Astrocyte (in vitro differentiated cells and primary cell): ENCODE measurements around the gene ANXA1. TPM values are rescaled to one million over a fixed set of nuclear protein-coding genes. Genes with fewer than 3 reads are reported as not detected.

Experiments
- DNase-seq: peaks from one replicate; pipeline ENCODE4 v3.0.0-alpha.2; 2010; ENCODE audit warnings: low read depth
- FAIRE-seq: peaks from 2 replicates; lab custom pipeline; 2011; peaks lifted over from hg19 to GRCh38; lab: Jason Lieb, UNC
- H2AFZ ChIP-seq: 2 replicates; pipeline ENCODE4 v1.6.0; 2012; ENCODE audit warnings: low read depth, low read length, inconsistent platforms
- H3K27ac ChIP-seq: 2 replicates; pipeline ENCODE4 v1.5.1; 2011; ENCODE audit warnings: low read depth, low read length, inconsistent platforms
- H3K27me3 ChIP-seq: 2 replicates; pipeline ENCODE4 v1.6.0; 2011; ENCODE audit warnings: low read length, inconsistent platforms; ENCODE audit not compliant: insufficient read depth
- H3K36me3 ChIP-seq: 2 replicates; pipeline ENCODE4 v1.5.1; 2011; ENCODE audit warnings: low read length, inconsistent platforms; ENCODE audit not compliant: insufficient read depth
- H3K4me1 ChIP-seq: 2 replicates; pipeline ENCODE4 v1.5.1; 2011; ENCODE audit warnings: low read length, inconsistent platforms; ENCODE audit not compliant: insufficient read depth
- H3K4me2 ChIP-seq: 2 replicates; pipeline ENCODE4 v1.6.0; 2012; ENCODE audit warnings: low read length, inconsistent platforms
- H3K4me3 ChIP-seq: 2 replicates; pipeline ENCODE4 v1.5.1; 2011; ENCODE audit warnings: low read depth, mild to moderate bottlenecking, low read length, inconsistent platforms; ENCODE audit not compliant: insufficient read depth
- H3K79me2 ChIP-seq: 2 replicates; pipeline ENCODE4 v1.6.0; 2012; ENCODE audit warnings: mild to moderate bottlenecking, low read length, inconsistent platforms; ENCODE audit not compliant: insufficient read depth
- H3K9ac ChIP-seq: 2 replicates; pipeline ENCODE4 v1.6.0; 2012; ENCODE audit warnings: mild to moderate bottlenecking, low read length, inconsistent platforms
- H3K9me3 ChIP-seq: 2 replicates; pipeline ENCODE4 v1.5.1; 2012; ENCODE audit warnings: low read depth, mild to moderate bottlenecking, low read length, inconsistent platforms; ENCODE audit not compliant: insufficient read depth
- H4K20me1 ChIP-seq: 2 replicates; pipeline ENCODE4 v1.6.0; 2012; ENCODE audit warnings: low read length, inconsistent platforms; ENCODE audit not compliant: insufficient read depth
- H3K27ac Mint-ChIP-seq: one replicate; pipeline ENCODE4 v1.8.0; 2021; ENCODE audit warnings: mild to moderate bottlenecking, mixed read lengths; ENCODE audit not compliant: unreplicated experiment
- H3K27me3 Mint-ChIP-seq: one replicate; pipeline ENCODE4 v1.8.0; 2021; ENCODE audit warnings: low read depth, mixed read lengths; ENCODE audit not compliant: unreplicated experiment
- H3K36me3 Mint-ChIP-seq: one replicate; pipeline ENCODE4 v1.8.0; 2021; ENCODE audit warnings: low read depth, mixed read lengths; ENCODE audit not compliant: unreplicated experiment
- H3K4me1 Mint-ChIP-seq: one replicate; pipeline ENCODE4 v1.8.0; 2021; ENCODE audit warnings: low read depth, mixed read lengths; ENCODE audit not compliant: unreplicated experiment
- H3K4me3 Mint-ChIP-seq: one replicate; pipeline ENCODE4 v1.8.0; 2021; ENCODE audit warnings: mild to moderate bottlenecking, moderate library complexity, mixed read lengths; ENCODE audit not compliant: unreplicated experiment
- H3K9me3 Mint-ChIP-seq: one replicate; pipeline ENCODE4 v1.8.0; 2021; ENCODE audit warnings: mild to moderate bottlenecking, mixed read lengths; ENCODE audit not compliant: unreplicated experiment
- EZH2 ChIP-seq: IDR thresholded peaks from 2 replicates; pipeline ENCODE4 v1.6.1; 2012; ENCODE audit warnings: mild to moderate bottlenecking, low read length, inconsistent platforms; ENCODE audit not compliant: insufficient read depth
- total RNA-seq: library from RNA; stranded (reverse); gene quantifications from 2 replicates; pipeline ENCODE4 v1.2.1, GENCODE V29; 2021
- TF ChIP-seq, protein P1 (sequence below): IDR thresholded peaks from 2 replicates; pipeline ENCODE4 v1.5.1; 2011; ENCODE audit warnings: low read depth, mild to moderate bottlenecking, inconsistent platforms, low read length, moderate library complexity; ENCODE audit not compliant: insufficient read depth

Gene ANXA1
- total RNA-seq, 1 donor from 2014 or later = 637 TPM

DNA sequence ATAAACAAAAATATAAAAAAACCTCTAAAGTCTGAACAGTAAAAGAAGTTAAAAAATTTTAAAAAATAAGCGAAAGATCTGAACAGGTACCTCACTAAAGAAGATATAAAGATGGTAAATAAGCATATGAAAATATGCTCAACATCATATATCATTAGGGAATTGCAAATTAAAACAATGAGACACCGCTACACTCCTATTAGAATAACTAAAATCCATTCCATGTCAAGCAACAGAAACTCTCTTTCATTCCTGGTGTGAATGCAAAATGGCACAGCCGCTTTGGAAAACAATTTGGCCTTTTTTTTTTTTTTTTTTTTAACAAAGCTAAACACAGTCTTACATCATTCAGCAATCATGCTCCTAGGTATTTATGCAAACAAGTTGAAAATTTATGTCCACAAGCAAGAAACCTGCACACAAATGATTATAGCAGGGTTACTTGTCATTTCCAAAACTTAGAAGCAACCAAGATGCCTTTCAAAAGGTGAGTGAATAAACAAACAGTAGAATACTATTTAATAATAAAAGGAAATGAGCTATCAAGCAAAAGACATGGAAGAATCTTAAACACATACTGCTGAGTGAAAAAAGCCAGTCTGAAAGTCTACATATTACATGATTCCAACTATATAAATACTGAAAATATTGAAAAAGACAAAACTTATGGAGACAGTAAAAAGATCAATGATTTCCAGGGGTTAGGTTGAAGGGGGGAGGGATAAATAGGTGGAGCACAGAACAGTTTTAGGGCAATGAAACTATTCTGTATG, 22.1 kb downstream of the ANXA1 start:
- H2AFZ ChIP-seq = no peak overlapping the region
- no peak for FAIRE-seq
- H3K79me2 ChIP-seq = no peaks in the 10 kb centered on the region
- H3K9ac ChIP-seq = no peak overlapping the region
- H3K4me2 ChIP-seq = no peak overlapping the region
- peaks cover 13% of the 10 kb centered on the region for H3K36me3 ChIP-seq
- H4K20me1 ChIP-seq = peaks cover 2% of the 10 kb centered on the region
- peaks cover 6% of the 10 kb centered on the region for H3K4me1 ChIP-seq
- TF ChIP-seq EZH2 = no peak
- TF ChIP-seq, protein P1, sequence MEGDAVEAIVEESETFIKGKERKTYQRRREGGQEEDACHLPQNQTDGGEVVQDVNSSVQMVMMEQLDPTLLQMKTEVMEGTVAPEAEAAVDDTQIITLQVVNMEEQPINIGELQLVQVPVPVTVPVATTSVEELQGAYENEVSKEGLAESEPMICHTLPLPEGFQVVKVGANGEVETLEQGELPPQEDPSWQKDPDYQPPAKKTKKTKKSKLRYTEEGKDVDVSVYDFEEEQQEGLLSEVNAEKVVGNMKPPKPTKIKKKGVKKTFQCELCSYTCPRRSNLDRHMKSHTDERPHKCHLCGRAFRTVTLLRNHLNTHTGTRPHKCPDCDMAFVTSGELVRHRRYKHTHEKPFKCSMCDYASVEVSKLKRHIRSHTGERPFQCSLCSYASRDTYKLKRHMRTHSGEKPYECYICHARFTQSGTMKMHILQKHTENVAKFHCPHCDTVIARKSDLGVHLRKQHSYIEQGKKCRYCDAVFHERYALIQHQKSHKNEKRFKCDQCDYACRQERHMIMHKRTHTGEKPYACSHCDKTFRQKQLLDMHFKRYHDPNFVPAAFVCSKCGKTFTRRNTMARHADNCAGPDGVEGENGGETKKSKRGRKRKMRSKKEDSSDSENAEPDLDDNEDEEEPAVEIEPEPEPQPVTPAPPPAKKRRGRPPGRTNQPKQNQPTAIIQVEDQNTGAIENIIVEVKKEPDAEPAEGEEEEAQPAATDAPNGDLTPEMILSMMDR = no peak
- Mint-ChIP-seq H3K4me3 (no peak overlapping the region), H3K36me3 (peaks cover 3% of the 10 kb centered on the region), H3K27me3 (no peaks in the 10 kb centered on the region), H3K9me3 (no peaks in the 10 kb centered on the region), H3K4me1 (peaks cover 5% of the 10 kb centered on the region), H3K27ac (peak overlapping the region; percentile 27)
- H3K9me3 ChIP-seq = no peaks in the 10 kb centered on the region
- H3K27ac ChIP-seq = no peak overlapping the region
- no peak overlapping the region for H3K4me3 ChIP-seq
- no peaks in the 10 kb centered on the region for H3K27me3 ChIP-seq
- DNase-seq = no peak

DNA sequence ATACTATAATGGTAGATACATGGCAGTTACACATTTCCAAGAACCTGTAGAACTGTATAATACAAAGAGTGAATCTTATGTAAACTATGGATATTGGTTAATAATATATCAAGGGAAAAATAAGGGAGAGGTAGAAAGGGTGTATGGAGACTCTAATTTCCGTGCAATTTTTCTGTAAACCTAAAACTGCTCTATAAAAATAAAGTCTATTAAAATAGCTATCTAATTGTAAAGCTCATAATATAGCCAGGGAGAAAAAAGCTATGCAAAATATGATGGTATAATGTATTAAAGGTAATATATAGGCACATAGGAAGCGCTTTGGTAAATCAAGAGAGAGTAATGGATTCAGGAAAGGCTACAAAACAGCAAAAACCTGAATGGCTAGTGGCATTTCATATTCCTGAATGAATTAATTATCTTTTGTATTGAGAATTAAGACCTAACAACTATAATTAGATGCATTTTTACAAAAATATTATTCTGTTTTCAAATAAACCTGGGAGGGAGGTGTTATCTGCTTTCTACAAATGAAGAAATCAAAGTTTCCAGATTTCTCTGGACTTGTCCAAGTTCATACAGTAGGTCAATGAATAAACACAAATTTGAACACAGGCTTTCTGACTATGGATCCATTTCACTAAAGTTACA, 22.8 kb downstream of the ANXA1 start:
- Mint-ChIP-seq H3K9me3 (no peaks in the 10 kb centered on the region), H3K4me1 (peaks cover 9% of the 10 kb centered on the region), H3K27me3 (no peaks in the 10 kb centered on the region), H3K27ac (peak overlapping the region; percentile 27), H3K36me3 (peaks cover 2% of the 10 kb centered on the region), H3K4me3 (no peak overlapping the region)
- FAIRE-seq (no peak), DNase-seq (no peak)
- TF ChIP-seq EZH2 = no peak
- TF ChIP-seq, protein P1 = no peak
- H2AFZ ChIP-seq = no peak overlapping the region
- H3K9ac ChIP-seq = no peak overlapping the region
- H3K4me2 ChIP-seq = no peak overlapping the region
- no peaks in the 10 kb centered on the region for H3K27me3 ChIP-seq
- no peaks in the 10 kb centered on the region for H3K79me2 ChIP-seq
- H3K9me3 ChIP-seq = no peaks in the 10 kb centered on the region
- peaks cover 9% of the 10 kb centered on the region for H3K4me1 ChIP-seq
- peaks cover 5% of the 10 kb centered on the region for H3K36me3 ChIP-seq
- no peak overlapping the region for H3K27ac ChIP-seq
- H4K20me1 ChIP-seq = no peaks in the 10 kb centered on the region
- H3K4me3 ChIP-seq = no peak overlapping the region

DNA sequence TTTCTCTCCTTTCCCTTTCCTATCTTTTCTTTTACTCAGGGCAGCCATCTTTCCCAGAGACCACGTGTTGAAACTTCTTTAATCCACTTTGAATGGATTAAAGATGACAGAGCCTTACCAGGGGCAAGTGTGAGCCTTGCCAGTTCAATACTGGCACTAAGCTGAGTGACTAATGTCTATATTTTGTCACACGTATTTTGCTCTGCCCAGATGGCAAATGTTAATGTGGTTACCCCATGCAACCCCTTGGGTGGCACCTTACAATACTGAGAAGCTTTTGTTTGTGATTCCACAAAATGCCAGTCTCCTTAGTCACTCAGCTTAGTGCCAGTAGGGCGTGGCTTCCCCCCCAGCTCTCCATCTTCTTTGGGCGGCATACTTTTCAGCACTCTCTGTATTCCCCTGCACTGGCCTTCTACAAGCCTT, 24.8 kb downstream of the ANXA1 start:
- no peaks in the 10 kb centered on the region for H4K20me1 ChIP-seq
- H3K27me3 ChIP-seq = no peaks in the 10 kb centered on the region
- Mint-ChIP-seq H3K4me1 (peaks cover 9% of the 10 kb centered on the region), H3K4me3 (no peak overlapping the region), H3K36me3 (peaks cover 2% of the 10 kb centered on the region), H3K9me3 (no peaks in the 10 kb centered on the region), H3K27ac (peak overlapping the region; percentile 43), H3K27me3 (no peaks in the 10 kb centered on the region)
- FAIRE-seq (no peak), DNase-seq (peak; percentile 43)
- no peak overlapping the region for H3K9ac ChIP-seq
- H3K27ac ChIP-seq = no peak overlapping the region
- H3K4me3 ChIP-seq = no peak overlapping the region
- peaks cover 18% of the 10 kb centered on the region for H3K4me1 ChIP-seq
- H3K9me3 ChIP-seq = no peaks in the 10 kb centered on the region
- no peaks in the 10 kb centered on the region for H3K36me3 ChIP-seq
- no peaks in the 10 kb centered on the region for H3K79me2 ChIP-seq
- no peak for TF ChIP-seq EZH2
- TF ChIP-seq, protein P1 = no peak
- no peak overlapping the region for H3K4me2 ChIP-seq
- peak overlapping the region; percentile 20 for H2AFZ ChIP-seq
